GM23338 (cell line): Measurements from ENCODE around the gene ECD.

Source experiments
- CREB1 ChIP-seq: fragments of 250-450 bp; sonication (Bioruptor Pico); IDR thresholded peaks from 2 replicates; pipeline ENCODE4 v1.5.0; 2020; ENCODE audit warnings: low read depth, mild to moderate bottlenecking, moderate library complexity
- CTCF ChIP-seq, 2 experiments: fragments of 200-600 bp in 1 of 2; sonication (generic) in 1 of 2; conservative IDR thresholded peaks; 2 replicates each; pipeline versions ENCODE4 v1.5.1 to v1.6.1; 2016 to 2017; ENCODE audit warnings: antibody characterized with exemption in 2 of 2, low read depth in 2 of 2, mild to moderate bottlenecking in 2 of 2, moderate library complexity in 1 of 2
- EZH2 ChIP-seq: fragments of 200-600 bp; sonication (generic); IDR thresholded peaks from one replicate; pipeline ENCODE4 v1.8.0; 2017; ENCODE audit warnings: antibody characterized with exemption, mild to moderate bottlenecking, low read depth; ENCODE audit not compliant: unreplicated experiment
- EZH2phosphoT487 ChIP-seq: fragments of 200-600 bp; sonication (generic); IDR thresholded peaks from one replicate; pipeline ENCODE4 v1.8.1; 2018; ENCODE audit warnings: antibody characterized with exemption; ENCODE audit not compliant: unreplicated experiment
- JUNB ChIP-seq: IDR thresholded peaks from one replicate; pipeline ENCODE4 v1.6.1; 2016; ENCODE audit warnings: antibody characterized with exemption; ENCODE audit not compliant: unreplicated experiment
- NANOG ChIP-seq: IDR thresholded peaks from 2 replicates; pipeline ENCODE4 v1.6.1; 2016; ENCODE audit warnings: antibody characterized with exemption, borderline replicate concordance
- POLR2AphosphoS5 ChIP-seq: IDR thresholded peaks from 2 replicates; pipeline ENCODE4 v1.6.1; 2016; ENCODE audit warnings: antibody characterized with exemption, low read depth
- REST ChIP-seq: IDR thresholded peaks from one replicate; pipeline ENCODE4 v1.6.1; 2018; ENCODE audit warnings: antibody characterized with exemption; ENCODE audit not compliant: unreplicated experiment
- STAT1 ChIP-seq: IDR thresholded peaks from one replicate; pipeline ENCODE4 v1.6.1; 2016; ENCODE audit warnings: antibody characterized with exemption; ENCODE audit not compliant: unreplicated experiment
- ZNF114 ChIP-seq: fragments of 250-450 bp; sonication (Bioruptor Pico); IDR thresholded peaks from 2 replicates; pipeline ENCODE4 v1.5.0; 2020; ENCODE audit warnings: mild to moderate bottlenecking, moderate library complexity
- ZNF462 ChIP-seq: fragments of 250-450 bp; sonication (Bioruptor Pico); IDR thresholded peaks from 2 replicates; pipeline ENCODE4 v1.5.0; 2020; ENCODE audit warnings: mild to moderate bottlenecking, moderate library complexity
- TF ChIP-seq, protein P1 (sequence below): IDR thresholded peaks from 2 replicates; pipeline ENCODE4 v1.6.1; 2016; ENCODE audit warnings: antibody characterized with exemption

DNA sequence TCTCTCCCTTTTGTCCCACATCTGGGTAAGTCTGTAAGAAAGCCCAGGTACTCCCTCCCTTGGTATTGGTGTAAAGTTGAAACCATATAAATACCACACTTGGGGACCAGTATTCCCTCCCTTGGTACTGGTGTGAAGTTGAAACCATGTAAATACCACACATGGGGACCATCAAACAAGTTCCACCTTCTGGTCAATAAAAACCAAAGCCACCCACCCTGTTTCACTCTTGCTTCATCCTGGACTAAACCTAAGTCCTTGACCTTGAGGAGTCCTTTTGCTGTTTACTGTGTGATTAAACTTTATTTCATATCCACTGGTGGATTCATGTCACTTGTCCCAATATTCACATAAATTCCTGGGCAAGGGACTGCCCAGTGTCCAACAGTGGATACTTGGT is 79.5 kb downstream of the ECD start:
- TF ChIP-seq CTCF (conservative IDR thresholded peaks at IDR 0.05; ENCODE audit: low read depth in 2 of 2): no peak
- TF ChIP-seq EZH2phosphoT487: no peak
- no peak for TF ChIP-seq REST
- no peak for TF ChIP-seq EZH2
- TF ChIP-seq JUNB: no peak
- no peak for TF ChIP-seq NANOG
- no peak for TF ChIP-seq POLR2AphosphoS5
- TF ChIP-seq CREB1 (CRISPR knock-in tag): no peak
- no peak for TF ChIP-seq ZNF114 (CRISPR knock-in tag)
- TF ChIP-seq STAT1: no peak
- TF ChIP-seq, protein P1, sequence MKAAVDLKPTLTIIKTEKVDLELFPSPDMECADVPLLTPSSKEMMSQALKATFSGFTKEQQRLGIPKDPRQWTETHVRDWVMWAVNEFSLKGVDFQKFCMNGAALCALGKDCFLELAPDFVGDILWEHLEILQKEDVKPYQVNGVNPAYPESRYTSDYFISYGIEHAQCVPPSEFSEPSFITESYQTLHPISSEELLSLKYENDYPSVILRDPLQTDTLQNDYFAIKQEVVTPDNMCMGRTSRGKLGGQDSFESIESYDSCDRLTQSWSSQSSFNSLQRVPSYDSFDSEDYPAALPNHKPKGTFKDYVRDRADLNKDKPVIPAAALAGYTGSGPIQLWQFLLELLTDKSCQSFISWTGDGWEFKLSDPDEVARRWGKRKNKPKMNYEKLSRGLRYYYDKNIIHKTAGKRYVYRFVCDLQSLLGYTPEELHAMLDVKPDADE: no peak
- no peak for TF ChIP-seq ZNF462 (CRISPR knock-in tag)
